HG02840 (cell line): ENCODE data around the gene ZNF236.
"Not testable (repeated sequence)": the region's sequence is repeated elsewhere in the genome, so short reads cannot be mapped to it uniquely, and the experiment has no call there.

Experiments
- ATAC-seq: cut with Tn5 transposase; IDR thresholded peaks from one replicate; pipeline ENCODE4 v1.9.1; 2021; ENCODE audit warnings: mild to moderate bottlenecking, moderate library complexity, moderate number of reproducible peaks; ENCODE audit not compliant: unreplicated experiment, low FRiP score

Gene ZNF236

DNA sequence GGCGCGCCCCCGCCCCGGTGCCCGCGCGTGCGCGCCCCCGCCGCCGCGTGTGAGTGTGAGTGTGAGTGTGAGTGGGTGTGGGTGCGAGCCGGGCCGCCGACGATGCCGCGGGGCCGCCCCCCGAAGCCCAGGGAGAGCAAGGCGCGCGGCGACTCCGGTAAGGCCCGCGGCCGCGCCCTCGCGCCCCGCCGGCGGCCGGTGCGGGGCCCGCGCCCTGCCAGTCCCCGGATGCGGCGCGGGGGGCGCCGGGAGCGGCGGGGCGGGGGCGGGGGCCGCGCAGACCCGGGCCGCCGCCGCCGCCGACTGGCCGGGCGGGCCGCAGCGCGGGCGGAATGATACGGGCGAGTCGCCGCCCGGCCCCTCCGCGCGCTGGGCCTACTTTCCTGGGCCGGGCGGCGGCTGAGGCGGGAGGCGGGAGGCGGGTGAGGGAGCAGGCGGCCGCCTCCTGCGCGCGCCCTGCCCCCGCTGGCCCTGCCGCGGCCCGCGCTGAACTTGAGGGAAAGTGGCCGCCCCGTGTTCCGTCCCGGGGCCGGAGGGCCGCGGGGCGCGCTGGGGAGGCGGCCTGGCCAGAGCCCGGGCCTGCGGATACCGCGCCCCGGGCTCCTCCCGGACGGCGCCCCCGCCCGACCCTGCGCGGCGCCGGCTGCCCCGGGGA is at the start of gene ZNF236:
Gene ZNF236 (plus strand): TSS at position 52 of the 655 bp plus-strand sequence. CDS start 51 bp downstream, at position 103.
- ATAC-seq, result peak; percentile 43

DNA sequence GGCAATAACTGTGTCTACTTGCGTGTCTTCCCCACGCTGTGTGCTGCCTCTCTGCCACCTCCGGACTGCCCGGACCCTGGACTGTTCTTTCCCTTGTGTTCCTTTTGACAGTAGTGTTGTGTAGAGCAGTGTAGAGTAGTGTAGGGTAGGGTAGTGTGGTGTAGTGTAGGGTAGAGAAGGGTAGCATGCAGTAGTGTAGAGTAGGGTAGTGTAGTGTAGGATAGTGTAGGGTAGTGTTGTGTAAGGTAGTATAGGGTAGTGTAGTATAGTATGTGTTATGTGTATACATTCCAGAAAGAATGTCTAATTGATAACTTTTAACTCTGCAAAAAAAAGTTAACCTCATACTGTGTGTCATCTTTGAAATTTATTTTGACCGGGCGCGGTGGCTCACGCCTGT is 49.7 kb upstream of the ZNF236 start:
- ATAC-seq, result no peak

DNA sequence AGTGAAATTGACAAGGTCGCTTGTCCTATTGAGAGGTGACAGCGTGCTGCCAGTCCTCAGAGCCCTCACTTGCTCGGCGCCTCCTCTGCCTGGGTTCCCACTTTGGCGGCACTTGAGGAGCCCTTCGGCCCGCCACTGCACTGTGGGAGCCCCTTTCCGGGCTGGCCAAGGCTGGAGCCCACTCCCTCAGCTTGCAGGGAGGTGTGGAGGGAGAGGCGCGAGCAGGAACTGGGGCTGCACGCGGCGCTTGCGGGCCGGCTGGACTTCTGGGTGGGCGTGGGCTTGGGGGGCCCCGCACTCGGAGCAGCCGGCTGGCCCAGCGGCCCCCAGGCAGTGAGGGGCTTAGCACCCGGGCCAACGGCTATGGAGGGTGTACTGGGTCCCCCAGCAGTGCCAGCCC is 45.3 kb upstream of the ZNF236 start:
- ATAC-seq, result not testable (repeated sequence)

DNA sequence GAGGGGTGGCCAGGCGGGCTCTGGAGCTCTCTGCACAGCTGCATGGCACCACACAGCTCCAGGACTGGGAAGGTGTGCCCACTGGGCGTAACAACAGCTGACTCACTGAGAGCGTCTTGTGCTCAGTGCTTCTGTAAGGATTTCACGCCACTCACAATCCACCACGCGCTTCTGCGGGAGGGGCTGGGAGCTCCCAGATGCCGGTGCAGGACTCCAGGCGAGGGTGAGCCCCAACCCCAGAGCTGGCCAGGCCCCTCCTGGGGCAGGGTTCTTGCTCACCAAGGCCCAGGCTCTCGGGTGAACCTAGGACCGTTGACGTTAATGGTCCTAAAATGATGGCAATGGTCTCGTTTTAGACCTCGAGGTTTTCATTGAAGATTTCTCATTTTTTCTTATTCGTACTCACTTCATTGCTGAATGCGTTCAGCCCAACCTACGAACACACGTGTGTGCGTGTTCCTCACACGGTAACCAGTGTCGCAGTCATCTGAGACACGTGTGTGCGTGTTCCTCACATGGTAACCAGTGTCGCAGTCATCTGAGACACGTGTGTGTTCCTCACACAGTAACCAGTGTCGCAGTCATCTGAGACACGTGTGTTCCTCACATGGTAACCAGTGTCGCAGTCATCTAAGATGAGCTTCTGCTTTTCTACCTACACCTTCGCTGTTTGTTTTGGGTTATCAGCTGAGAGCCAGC is 38.4 kb upstream of the ZNF236 start:
- no peak for ATAC-seq

DNA sequence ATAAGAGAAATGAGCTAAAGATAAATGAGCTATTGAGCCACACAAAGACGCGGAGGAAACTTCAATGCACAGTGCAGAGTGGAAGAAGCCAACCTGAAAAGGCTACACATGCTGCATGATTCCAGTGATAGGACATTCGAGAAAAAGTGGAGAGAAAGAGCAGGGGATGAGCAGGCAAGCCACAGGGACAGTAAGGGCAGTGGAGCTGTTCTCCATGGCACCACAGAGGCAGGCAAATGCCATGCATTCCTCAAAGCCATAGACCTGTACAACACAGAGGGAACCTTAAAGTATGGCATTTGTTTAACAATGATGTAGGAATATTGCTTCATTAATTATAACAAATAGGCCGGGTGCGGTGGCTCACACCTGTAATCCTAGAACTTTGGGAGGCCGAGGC is 36.5 kb upstream of the ZNF236 start:
- no peak for ATAC-seq

DNA sequence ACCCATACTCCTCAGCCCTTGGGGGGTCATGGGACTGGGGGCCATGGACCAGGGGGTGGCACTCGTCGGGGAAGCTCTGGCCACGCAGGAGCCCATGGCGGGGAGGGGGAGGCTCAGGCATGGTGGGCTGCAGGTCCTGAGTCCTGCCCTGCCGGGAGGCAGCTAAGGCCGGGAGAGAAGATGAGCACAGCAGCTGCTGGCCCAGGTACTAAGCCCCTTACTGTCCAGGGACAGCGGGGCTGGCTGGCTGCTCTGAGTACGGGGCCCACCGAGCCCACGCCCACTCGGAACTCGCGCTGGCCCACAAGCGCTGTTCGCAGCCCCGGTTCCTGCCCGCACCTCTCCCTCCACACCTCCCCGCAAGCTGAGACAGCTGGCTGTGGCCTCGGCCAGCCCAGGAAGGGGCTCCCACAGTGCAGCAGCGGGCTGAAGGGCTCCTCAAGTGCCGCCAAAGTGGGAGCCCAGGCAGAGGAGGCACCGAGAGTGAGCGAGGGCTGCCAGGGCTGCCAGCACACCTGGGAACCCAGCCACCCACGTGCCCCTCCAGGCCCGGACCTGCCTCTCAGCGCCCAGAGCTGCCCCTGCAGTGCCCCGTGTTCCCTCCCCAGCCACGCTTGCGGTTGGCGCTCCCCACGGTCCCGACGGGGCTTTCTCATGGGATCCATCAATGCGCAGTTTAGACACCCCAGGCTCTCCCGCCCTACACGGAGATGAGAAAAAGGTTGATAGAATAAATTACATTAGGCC is 33.6 kb upstream of the ZNF236 start:
- ATAC-seq, result no peak

DNA sequence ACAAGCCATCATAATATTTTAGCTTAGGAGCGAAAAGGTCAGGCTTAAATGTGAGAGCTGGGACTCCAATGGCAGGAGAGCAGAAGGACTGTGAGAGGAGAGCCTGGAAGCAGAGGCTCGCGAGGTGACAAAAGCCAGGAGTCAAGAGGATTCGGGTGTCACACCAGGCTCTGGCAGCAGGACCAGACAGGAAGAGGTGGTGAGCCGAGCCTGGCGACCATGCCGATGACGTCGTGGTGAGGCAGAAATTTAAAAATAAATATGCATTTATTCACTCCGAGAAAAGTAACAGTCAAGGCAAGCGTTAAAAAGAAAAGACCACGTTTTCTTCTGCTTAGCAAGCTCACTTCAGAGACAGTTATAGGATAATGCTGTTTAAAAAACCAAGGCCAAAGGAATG is 31.3 kb upstream of the ZNF236 start:
- ATAC-seq, result no peak

DNA sequence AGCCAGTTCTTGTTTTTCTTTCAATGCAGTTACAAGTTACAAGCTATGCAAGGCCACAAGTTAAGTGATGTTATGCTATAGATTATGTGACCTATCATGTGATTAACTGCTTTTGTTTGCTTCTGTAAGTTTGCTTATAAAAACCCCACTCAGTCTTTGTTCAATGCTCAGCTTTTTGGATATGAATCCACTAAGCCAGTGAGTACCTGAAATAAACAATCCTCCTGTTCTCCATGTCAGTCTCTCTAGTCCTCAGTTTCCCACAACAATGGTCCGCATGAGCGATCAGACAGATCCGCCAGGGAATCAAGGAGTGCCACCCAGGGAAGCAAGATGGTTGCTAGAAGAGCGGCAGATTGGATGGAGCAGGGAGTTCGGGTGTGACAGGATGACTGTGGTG is 30.7 kb upstream of the ZNF236 start:
- ATAC-seq, result no peak

DNA sequence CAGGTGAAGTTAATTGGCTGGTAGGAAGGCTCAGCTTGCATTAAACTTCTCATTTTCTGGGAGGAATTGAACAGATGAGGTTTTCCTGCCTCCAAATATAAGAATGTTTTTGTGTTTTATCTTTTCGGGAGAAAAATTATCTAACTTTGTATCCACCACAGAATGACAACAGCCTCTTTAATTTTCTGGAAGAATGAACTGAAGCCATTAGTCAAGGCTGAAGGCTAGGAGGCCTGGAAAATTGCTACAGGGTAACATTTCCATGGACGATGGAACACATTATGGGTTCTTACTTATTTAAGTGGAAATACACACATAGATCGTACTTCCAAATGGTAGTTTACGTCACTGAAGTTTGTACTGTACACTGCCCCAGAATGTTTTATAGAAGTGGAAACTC is 28.0 kb upstream of the ZNF236 start:
- ATAC-seq, result no peak

DNA sequence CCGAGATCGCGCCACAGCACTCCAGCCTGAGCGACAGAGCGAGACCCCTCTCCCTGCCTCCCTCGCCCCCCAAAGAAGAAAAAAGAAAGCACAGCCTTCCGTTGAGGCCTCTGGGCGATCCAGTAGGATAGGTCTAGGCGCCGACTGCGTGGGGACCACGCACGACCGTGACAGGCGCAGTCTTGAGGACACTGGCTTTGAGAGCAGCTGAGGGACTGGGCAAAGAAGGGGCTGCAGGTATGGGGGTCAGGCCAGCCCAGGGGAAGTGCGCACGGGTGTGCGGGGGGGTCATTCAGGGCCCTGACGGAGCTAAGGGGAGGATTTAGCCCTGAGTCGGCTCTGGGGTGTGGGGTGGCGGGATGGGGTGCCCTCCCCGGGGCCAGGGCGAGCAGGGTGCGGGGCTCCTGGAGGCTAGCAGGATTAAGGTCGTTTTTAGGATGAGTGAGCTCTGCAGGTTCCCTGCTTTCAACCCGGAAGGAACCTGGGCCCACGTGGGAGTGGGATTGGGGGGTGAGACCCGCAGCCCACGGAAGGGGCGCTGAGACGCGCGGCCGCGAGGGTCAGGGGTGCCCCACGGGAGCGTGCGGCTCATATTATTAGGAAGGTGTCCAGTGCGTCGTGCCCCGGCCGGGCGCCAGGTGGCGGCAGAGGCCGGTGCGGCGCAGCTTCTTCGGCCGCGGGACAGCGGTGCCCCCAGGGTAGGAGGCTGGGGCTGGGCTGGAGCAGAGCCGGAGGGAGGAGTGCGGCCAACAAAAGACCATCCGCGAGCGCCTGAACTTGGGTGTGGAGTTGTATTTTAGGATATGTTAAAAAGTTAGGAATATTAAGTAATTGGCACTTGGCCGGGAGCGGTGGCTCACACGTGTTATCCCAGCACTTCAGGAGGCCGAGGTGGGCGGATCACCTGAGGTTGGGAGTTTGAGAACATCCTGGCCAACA is 20.5 kb upstream of the ZNF236 start:
- peak; percentile 94 for ATAC-seq

DNA sequence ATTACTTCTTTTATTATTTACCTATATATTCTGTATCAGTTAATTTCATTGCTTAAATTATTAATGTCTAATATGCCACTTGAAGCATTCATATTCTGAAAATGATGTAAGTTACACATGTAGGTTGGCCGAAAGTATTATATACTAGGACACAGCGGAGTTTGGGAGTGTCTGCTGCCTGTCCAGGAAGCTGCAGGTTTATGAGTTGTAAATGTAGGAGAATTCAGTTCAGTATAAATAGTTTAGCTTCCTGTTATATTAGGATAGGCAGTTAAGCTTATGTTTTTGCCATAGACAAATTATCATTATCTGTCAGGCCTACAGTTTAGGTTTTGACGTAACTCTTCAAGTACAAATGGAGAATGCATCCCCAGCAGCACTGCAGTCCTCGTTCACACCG is 18.9 kb upstream of the ZNF236 start:
- ATAC-seq, result no peak

DNA sequence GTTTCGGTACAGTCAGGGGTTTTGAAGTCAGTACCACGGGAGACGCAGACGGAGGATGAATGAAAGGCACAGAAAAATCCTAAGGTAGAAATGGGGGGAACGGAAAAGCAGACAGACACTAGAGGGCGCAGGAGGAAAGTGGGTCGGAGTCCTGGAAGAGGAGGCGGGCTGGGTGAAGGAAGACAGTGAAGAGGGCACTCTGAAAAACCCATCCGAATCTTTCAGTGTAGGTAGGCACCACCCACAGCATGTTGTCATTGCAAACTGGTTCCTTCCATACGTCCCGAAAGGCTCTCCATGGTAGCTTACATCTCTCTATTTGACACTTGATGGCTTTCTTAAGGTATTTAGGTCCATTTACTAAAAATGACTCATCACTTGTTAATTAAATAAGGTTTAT is 18.5 kb upstream of the ZNF236 start:
- ATAC-seq, result peak; percentile 59

DNA sequence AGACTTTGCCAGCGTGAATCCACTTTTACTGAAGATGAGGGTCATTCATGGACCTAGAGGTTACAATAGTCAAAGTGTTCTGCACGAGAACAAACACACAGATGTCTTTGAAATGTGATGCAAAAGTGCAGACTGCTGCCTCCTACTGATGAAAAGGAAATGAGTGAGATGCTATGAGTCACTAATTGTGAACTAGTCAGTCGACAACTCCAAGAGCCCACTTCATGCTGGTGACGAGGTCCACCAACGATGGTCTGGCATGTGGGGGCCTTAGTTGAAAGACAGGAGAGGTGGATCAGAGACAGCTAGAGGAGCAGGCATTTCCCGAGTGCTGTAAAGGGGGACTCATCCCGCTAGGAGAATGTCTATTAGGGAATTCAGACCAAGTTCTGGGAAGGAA is 17.1 kb upstream of the ZNF236 start:
- no peak for ATAC-seq

DNA sequence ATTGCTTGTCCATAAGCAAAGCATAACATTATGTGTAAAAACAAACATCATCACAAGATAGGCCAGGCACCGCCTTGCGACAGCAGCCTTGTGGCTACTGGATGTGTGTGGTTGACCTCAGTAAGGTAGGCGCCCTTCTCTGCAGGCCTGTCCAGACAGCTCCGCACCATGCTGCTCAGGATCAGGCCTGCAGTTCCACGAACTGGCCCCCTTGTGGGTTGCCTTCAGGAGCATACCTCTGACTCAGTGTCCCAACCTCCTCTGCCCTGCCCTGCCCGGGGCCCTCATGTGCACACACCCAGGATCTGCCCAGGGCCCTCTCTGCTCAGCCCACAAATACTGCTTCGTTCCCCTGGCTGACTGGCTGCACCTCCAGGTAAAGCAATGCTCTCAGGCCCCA is 16.1 kb upstream of the ZNF236 start:
- no peak for ATAC-seq

DNA sequence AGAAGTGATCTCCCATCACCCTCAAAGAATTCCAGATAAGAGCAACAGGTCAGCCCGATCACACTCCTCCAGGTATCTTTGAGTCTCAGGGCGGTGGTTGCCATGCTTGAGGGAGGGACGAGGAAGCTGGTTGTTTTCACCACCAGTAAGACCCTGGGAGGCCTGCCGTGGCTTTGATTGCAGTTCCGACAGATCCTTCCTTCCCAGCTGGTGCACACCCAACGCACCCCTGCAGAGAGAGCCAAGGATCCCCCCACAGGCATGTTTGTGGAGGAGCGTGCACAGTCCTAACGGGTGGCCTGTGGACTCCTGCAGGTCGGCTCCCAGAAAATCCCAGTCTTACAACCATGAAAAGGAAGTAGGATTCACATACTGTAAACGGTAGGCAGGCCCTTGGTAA is 13.8 kb upstream of the ZNF236 start:
- no peak for ATAC-seq

DNA sequence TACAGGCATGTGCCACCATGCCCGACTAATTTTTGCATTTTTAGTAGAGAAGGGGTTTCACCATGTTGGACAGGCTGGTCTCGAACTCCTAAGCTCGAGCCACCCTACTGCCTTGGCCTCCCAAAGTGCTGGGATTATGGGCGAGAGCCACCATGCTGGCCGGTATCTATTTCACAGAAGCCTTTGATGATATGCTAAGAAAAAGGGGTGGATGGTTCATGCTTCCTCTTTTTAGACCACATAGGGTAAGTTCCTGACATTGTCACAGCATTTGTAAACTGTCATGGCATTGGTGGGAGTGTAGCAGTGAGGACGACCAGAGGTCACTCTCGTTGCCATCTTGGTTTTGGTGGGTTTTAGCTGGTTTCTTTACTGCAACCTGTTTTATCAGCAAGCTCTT is 10.8 kb upstream of the ZNF236 start:
- ATAC-seq, result not testable (repeated sequence)

DNA sequence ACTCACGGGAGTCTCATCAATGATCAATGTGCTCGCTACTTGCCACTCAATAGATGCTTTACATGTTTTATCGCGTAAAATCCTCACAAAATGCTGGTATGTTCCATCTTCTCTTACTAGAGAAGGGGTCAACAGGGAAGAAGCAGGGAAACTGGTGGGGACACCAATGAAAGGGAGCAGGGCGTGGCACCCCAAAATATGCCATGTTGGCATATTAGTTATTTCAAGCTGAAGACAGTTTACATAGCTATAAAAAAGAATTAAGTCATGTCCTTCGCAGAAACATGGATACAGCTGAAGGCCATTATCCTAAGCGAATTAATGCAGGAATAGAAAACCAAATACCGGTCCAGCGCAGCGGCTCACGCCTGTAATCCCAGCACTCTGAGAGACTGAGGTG is 8.1 kb upstream of the ZNF236 start:
- no peak for ATAC-seq

DNA sequence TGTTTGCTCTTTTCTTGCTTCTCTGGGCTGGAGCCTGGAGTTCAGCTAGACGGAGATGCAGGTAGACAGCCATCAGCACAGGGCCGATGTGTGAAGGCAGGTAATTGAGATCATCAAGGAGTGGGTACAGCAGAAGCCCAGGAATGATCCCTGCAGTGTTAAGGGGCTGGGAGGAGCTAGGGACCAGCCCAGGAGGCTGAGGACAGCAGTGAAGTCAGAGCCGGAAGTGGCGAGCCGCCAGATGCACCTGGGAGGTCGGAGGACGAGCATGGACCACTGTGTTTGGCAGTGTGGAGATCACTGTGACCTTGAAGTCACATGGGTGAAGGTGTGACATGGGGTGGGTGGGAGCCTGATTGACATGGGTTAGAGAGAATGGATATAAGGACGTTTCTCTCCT is 6.2 kb upstream of the ZNF236 start:
- no peak for ATAC-seq

DNA sequence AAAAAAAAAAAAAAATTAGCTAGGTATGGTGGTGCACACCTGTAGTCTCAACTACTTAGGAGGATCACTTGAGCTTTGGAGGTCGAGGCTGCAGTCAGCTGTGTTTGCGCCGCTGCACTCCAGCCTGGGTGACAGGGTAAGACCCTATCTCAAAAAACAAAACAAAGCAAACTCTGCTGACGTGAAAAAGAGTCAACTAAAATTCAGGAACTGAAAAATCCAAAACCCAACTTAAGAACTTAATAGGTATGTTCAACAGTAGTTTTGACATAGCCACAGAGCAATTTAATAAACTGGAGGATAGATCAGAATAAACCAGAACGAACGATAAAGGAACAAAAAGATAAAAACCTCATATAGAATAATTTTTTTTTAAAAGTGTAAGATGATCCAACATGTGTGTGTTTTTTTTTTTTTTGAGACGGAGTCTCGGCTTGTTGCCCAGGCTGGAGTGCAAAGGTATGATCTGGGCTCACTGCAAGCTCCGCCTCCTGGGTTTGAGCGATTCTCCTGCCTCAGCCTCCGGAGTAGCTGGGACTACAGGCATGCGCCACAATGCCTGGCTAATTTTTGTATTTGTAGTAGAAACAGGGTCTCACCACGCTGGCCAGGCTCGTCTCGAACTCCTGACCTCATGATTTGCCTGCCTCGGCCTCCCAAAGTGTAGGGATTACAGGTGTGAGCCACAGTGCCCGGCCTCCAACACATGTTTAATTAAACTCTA is 4.3 kb upstream of the ZNF236 start:
- ATAC-seq, result no peak
